Neural cell (in vitro differentiated cells): ENCODE measurements around the gene PHKG1.

ENCODE experiments used
- EZH2 ChIP-seq: fragments of 200-600, 300-800 bp; shearing (Covaris generic), sonication (generic); IDR thresholded peaks from 2 replicates; pipeline ENCODE4 v1.6.1; 2014; ENCODE audit warnings: antibody characterized with exemption, low read length, borderline replicate concordance, mild to moderate bottlenecking; ENCODE audit not compliant: insufficient read depth, poor library complexity, severe bottlenecking
- POLR2AphosphoS5 ChIP-seq: IDR thresholded peaks from 2 replicates; pipeline ENCODE4 v1.6.1; 2012
- RAD21 ChIP-seq: fragments of 450-650 bp; conservative IDR thresholded peaks from 2 replicates; pipeline ENCODE4 v1.6.1; 2014; ENCODE audit warnings: antibody characterized with exemption, mild to moderate bottlenecking, moderate library complexity
- SMC3 ChIP-seq: fragments of 450-650 bp; conservative IDR thresholded peaks from 2 replicates; pipeline ENCODE4 v1.6.1; 2014; ENCODE audit warnings: antibody characterized with exemption, mild to moderate bottlenecking, moderate library complexity; ENCODE audit not compliant: poor library complexity
- TF ChIP-seq, protein P1 (sequence below): fragments of 450-650 bp; IDR thresholded peaks from 2 replicates; pipeline ENCODE4 v1.5.1; 2014; ENCODE audit warnings: antibody characterized with exemption, mild to moderate bottlenecking, moderate library complexity; ENCODE audit not compliant: poor library complexity, severe bottlenecking
- TF ChIP-seq, protein P2 (sequence below): IDR thresholded peaks from 2 replicates; pipeline ENCODE4 v1.6.1; 2012; ENCODE audit warnings: borderline replicate concordance

DNA sequence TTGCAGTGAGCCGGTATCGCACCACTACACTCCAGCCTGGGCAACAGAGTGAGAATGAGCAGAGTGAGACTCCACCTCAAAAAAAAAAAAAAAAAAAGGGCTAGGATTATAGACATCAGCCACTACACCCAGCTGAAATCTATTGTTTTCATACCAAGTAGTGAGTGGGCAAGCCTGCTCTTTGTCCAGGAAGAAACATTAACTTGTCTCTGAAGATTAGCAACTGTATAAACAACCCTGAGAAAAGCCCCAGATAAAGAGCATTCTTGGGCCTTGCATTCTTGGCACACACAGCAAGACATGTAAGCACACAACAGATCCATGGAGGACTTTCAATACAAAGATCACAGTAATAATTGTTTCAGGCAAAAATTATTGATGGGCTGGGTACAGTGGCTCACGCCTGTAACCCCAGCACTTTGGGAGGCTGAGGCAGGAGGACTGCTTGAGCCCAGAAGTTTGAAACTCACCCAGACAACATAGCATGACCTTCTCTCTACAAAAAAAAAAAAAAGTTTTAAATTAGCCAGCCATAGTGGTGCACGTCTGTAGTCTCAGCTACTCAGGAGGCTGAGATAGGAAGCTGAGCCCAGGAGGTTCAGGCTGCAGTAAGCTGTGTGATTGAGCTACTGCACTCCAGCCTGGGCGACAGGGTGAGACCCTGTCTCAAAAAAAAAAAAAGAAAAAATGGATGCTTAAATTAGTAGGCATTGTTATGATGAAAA lies 45.9 kb downstream of the PHKG1 start:
- no peak for TF ChIP-seq SMC3
- TF ChIP-seq, protein P1, sequence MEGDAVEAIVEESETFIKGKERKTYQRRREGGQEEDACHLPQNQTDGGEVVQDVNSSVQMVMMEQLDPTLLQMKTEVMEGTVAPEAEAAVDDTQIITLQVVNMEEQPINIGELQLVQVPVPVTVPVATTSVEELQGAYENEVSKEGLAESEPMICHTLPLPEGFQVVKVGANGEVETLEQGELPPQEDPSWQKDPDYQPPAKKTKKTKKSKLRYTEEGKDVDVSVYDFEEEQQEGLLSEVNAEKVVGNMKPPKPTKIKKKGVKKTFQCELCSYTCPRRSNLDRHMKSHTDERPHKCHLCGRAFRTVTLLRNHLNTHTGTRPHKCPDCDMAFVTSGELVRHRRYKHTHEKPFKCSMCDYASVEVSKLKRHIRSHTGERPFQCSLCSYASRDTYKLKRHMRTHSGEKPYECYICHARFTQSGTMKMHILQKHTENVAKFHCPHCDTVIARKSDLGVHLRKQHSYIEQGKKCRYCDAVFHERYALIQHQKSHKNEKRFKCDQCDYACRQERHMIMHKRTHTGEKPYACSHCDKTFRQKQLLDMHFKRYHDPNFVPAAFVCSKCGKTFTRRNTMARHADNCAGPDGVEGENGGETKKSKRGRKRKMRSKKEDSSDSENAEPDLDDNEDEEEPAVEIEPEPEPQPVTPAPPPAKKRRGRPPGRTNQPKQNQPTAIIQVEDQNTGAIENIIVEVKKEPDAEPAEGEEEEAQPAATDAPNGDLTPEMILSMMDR = no peak
- TF ChIP-seq RAD21 = no peak
- TF ChIP-seq, protein P2, sequence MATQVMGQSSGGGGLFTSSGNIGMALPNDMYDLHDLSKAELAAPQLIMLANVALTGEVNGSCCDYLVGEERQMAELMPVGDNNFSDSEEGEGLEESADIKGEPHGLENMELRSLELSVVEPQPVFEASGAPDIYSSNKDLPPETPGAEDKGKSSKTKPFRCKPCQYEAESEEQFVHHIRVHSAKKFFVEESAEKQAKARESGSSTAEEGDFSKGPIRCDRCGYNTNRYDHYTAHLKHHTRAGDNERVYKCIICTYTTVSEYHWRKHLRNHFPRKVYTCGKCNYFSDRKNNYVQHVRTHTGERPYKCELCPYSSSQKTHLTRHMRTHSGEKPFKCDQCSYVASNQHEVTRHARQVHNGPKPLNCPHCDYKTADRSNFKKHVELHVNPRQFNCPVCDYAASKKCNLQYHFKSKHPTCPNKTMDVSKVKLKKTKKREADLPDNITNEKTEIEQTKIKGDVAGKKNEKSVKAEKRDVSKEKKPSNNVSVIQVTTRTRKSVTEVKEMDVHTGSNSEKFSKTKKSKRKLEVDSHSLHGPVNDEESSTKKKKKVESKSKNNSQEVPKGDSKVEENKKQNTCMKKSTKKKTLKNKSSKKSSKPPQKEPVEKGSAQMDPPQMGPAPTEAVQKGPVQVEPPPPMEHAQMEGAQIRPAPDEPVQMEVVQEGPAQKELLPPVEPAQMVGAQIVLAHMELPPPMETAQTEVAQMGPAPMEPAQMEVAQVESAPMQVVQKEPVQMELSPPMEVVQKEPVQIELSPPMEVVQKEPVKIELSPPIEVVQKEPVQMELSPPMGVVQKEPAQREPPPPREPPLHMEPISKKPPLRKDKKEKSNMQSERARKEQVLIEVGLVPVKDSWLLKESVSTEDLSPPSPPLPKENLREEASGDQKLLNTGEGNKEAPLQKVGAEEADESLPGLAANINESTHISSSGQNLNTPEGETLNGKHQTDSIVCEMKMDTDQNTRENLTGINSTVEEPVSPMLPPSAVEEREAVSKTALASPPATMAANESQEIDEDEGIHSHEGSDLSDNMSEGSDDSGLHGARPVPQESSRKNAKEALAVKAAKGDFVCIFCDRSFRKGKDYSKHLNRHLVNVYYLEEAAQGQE = no peak
- TF ChIP-seq POLR2AphosphoS5 = no peak
- TF ChIP-seq EZH2 = no peak
